GM19438 (cell line): ENCODE results near the gene CYP4F12.
"Not testable (repeated sequence)": the region's sequence is repeated elsewhere in the genome, so short reads cannot be mapped to it uniquely, and the experiment has no call there.

Experiments
- ATAC-seq: cut with Tn5 transposase; IDR thresholded peaks from one replicate; pipeline ENCODE4 v1.9.1; 2021; ENCODE audit warnings: low read depth; ENCODE audit not compliant: unreplicated experiment

The CYP4F12 gene

GRCh38 chr19:15649526-15649925, 23.4 kb upstream of the CYP4F12 start:
- no peak for ATAC-seq

DNA sequence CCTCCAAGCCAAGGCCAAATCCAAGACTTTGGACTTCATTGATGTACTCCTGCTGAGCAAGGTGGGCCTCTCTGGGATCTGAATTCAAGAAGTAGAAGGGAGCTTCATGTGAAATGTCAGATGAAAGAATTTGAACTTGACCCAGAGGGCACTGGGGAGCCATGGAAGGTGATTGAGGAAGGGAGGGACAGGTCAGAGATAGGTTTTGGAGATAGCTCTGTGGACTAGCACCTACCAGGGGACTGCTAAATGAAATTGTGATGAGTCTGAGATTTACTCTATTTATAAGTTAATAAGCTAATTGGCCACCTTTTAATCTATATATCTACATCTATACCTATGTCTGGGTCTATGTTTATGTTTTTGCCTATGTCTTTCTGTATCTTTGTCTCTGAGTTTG, 22.8 kb upstream of the CYP4F12 start:
- ATAC-seq, result not testable (repeated sequence)

DNA sequence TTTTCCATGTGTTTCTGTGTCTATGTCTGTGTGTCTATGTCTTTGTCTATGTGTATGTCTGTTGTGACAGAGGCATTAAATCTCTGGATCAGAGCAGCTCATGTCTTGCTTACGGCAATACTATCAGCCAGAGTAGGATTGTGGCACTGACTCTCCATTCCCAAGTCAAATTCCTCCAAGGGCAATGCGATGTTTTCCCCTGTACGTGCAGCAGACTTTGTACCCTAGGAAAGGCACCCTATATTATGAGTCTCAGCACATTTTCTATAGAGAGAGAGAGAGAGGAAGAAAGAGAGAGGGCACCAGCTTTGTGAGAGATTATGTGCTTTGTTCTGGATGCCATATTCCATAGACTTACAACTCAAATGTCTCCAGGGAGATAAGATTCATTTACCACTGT, 21.1 kb upstream of the CYP4F12 start:
- ATAC-seq, result no peak

DNA sequence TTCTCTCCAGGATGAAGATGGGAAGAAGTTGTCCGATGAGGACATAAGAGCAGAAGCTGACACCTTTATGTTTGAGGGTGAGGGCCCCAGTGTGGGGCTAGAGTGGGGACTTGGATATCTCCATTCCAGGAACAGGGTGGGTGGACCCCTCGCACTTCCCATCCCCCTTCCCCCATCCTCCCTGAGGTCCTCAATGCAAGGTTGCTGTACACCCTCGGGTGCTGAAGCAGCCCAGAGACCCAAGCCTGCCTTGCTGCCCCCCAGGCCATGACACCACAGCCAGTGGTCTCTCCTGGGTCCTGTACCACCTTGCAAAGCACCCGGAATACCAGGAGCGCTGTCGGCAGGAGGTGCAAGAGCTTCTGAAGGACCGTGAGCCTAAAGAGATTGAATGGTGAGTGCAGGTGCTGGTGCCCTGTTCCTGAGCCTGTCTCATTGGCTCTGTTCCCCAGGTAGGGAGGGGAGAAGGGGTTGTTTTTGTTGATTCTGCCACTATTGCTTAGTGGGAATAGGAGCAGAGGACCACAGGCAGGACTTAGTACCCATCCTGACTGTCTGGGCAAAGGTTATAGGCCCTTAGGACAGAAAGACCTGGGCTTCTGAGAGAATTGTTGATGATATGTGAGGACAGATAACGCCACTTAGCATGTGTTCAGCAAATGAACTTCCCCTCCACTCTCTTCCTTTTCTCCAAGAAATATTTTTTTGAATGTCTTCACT, 20.2 kb upstream of the CYP4F12 start:
- ATAC-seq, result no peak

GRCh38 chr19:15656467-15656866, 16.4 kb upstream of the CYP4F12 start:
- ATAC-seq, result no peak

- ATAC-seq, result no peak
Measured at GRCh38 chr19:15663247-15663646, 9.6 kb upstream of the CYP4F12 start.

DNA sequence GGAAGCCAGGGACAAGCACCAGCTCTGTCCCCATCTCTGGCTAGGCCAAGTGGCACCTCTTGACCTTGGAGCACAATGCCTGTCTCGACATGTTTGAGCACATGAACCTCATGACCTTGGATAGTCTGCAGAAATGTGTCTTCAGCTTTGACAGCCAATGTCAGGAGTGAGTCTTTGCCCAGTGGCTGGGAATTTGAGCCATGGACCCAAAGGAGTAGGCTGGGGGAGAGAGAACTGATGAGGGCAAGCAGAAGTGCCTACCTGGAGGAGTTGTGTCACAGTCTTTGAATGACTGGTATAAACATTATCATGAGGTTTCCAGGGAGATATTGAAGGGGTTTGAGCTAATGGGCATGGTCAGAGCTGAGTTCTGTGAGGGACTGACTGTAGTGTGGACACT, 6.7 kb upstream of the CYP4F12 start:
- ATAC-seq, result no peak

DNA sequence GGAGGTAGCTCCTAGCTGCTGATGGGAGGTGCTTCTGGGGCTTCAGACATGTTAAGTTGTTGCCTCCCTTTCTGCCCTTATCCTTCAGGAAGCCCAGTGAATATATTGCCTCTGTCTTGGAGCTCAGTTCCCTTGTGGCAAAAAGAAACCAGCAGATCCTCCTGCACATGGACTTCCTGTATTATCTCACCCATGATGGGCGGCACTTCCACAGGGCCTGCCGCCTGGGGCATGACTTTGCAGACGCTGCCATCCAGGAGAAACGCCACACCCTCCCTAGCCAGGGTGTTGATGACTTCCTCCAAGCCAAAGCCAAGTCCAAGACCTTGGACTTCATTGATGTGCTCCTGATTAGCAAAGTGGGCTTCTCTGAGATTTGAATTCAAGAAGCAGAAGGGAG, 6.0 kb upstream of the CYP4F12 start:
- no peak for ATAC-seq

DNA sequence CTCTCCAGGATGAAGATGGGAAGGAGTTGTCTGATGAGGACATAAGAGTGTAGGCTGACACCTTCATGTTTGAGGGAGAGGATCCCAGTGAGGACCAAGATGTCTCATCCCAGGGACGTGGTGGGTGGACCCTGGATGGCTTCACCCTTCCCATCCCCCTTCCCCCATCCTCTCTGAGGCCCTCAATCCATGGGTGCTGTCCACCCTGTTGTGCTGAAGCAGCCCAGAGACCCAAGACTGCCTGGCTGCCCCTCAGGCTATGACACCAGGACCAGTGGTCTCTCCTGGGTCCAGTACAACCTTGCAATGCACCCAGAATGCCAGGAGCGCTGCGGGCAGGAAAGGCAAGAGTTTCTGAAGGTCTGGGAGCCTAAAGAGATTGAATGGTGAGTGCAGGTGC, 3.4 kb upstream of the CYP4F12 start:
- no peak for ATAC-seq

- no peak for ATAC-seq
Measured at GRCh38 chr19:15669891-15670290, 3.0 kb upstream of the CYP4F12 start.

- ATAC-seq, result no peak
Measured at GRCh38 chr19:15671237-15671821, 1.6 kb upstream of the CYP4F12 start.

DNA sequence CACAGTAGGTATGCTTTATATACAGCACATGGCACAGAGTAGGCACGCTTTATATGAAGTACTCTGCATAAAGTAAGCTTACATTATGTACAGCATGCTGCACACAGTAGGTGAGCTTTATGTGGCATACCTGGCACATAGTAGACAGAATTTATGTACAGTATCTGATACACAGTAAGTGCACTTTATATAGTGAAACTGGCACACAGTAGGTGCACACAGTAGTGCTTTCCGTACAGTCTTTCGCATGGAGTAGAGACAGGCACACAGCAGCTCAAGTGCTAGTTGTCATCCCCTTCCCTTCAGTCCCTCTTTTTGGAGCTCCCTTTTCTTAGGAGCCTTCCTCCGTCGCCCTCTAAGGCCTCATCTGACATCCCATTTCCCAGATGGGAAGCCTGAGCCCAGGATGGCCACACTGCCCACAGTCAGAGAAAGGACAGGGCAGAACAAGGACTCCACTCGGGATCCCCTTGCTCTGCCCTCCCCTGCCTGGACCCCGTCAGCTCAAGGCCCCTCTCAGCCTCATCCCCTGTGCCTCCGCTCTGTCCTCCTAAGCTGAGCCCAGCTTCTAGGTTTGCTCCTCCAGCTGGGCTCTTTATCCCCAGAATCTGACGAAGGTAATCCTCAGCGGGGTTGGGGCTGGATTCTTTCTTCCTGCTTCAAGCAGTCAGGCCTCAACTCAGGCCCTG, 852 bp upstream of the CYP4F12 start:
- ATAC-seq, result no peak

DNA sequence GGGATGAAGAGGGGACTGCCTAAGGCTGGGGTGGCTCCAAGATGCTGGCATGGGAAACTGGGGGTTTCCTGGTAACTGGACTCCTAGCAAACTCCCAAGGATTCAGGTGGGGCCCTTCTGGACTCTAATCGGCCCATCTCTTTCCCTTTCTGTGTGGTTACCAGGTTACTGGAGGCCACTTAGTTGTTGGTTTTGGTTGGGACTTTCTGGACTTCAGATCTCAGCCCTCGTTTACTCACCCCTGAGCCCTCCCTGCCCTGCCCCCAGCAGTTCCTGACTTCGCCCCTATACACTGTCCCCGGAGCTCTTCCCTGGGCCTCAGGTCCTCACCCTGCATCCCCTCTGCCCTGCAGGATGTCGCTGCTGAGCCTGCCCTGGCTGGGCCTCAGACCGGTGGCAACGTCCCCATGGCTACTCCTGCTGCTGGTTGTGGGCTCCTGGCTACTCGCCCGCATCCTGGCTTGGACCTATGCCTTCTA, 328 bp downstream of the CYP4F12 start:
- ATAC-seq, result no peak

GRCh38 chr19:15675560-15675959, 2.7 kb downstream of the CYP4F12 start:
- no peak for ATAC-seq

GRCh38 chr19:15679089-15679488, 6.2 kb downstream of the CYP4F12 start:
- ATAC-seq, result no peak

DNA sequence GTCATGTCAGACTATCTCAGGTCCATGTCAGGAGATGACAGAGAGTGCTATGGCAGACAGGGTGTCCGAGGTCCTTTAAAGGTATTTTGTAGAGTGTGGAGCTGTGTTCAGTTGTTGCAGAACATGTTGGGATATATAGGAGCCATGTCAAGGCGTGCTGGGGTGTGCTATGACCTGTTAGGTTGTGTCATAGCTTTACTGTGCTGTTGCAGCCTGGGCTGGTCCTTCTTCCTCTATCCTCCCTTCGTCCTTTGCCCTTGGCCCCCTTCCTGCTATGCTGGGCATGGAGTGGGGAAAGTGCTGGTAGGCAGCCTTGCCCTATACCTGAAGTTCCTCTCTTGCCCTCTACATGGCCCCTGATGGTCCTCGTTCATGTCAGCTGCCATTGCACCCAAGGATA, 7.0 kb downstream of the CYP4F12 start:
- not testable (repeated sequence) for ATAC-seq

DNA sequence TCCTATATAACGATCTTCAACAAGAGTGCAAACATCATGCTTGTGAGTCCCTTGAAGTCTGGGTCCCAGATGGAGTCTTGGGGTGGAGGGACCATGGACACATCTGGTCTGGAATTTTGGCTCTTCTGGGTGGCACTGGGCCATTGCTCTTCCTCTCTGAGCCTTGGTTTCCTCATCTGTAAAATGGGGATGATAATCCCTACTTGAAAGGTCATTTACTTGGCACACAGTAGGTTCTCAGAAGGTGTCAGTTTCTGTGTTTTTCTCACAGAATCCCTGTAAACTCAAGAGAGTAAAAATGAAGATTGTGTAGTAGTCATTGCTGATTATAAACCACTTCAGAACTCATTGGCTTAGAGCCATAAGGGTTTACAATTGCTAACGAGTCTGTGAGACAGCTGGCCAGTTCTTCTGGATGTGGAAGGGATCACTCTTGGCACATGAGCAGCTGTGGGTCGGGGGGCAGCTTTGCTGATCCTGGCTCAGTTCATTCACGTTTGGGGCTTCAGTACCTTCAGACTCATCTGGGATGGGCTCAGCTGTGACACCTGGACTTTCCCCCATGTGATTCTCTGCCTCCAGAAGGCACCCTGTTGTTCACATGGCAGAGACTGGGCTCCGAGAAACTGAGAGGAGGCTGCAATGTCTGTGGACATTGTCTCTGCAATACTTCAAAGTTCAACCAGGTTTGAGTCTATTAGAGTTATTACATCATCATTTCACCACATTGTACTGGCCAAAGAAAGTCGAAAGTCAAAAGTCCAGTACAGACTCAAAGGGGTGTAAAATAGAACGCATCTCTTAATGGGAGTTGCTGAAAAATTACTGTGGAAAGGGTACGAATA, 7.8 kb downstream of the CYP4F12 start:
- no peak for ATAC-seq

DNA sequence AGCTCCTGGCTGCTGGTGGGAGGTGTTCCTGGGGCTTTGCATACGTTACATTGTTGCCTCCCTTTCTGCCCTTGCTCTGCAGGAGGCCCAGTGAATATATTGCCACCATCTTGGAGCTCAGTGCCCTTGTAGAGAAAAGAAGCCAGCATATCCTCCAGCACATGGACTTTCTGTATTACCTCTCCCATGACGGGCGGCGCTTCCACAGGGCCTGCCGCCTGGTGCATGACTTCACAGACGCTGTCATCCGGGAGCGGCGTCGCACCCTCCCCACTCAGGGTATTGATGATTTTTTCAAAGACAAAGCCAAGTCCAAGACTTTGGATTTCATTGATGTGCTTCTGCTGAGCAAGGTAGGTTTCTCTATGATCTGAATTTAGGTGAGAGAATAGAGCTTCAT, 10.5 kb downstream of the CYP4F12 start:
- ATAC-seq, result no peak

GRCh38 chr19:15684828-15685227, 11.9 kb downstream of the CYP4F12 start:
- ATAC-seq, result no peak

GRCh38 chr19:15696654-15697194, 23.8 kb downstream of the CYP4F12 start:
- ATAC-seq, result no peak
